HG03432 (cell line): ENCODE results near the gene POLR1G.

Experiments used
- ATAC-seq: cut with Tn5 transposase; IDR thresholded peaks from one replicate; pipeline ENCODE4 v1.9.1; 2021; ENCODE audit warnings: mild to moderate bottlenecking, moderate library complexity; ENCODE audit not compliant: unreplicated experiment

Gene POLR1G

GRCh38 chr19:45406226-45407090 lies at the start of gene POLR1G:
Gene POLR1G (plus strand): TSS chr19:45406644. CDS start chr19:45406697, 53 bp downstream.
- peak; percentile 72 for ATAC-seq

GRCh38 chr19:45356760-45357444 lies 49.5 kb upstream of the POLR1G start:
- no peak for ATAC-seq

- no peak for ATAC-seq
Measured at GRCh38 chr19:45357445-45357783, 49.0 kb upstream of the POLR1G start.

- no peak for ATAC-seq
Measured at GRCh38 chr19:45358213-45358792, 48.1 kb upstream of the POLR1G start.

GRCh38 chr19:45361608-45362007 lies 44.8 kb upstream of the POLR1G start:
- ATAC-seq: no peak

- no peak for ATAC-seq
Measured at GRCh38 chr19:45362291-45362690, 44.2 kb upstream of the POLR1G start.

- ATAC-seq: no peak
Measured at GRCh38 chr19:45363861-45364459, 42.5 kb upstream of the POLR1G start.

GRCh38 chr19:45364696-45365095 lies 41.7 kb upstream of the POLR1G start:
- ATAC-seq: no peak

- ATAC-seq: no peak
Measured at GRCh38 chr19:45368127-45368526, 38.3 kb upstream of the POLR1G start.

GRCh38 chr19:45368737-45369340 lies 37.6 kb upstream of the POLR1G start:
- ATAC-seq: no peak

GRCh38 chr19:45370410-45371204 lies 35.8 kb upstream of the POLR1G start, which contains the start of gene ERCC2:
Gene ERCC2 (minus strand): TSS chr19:45370573. CDS start chr19:45370540, 33 bp downstream.
- ATAC-seq: peak; percentile 97

GRCh38 chr19:45376045-45376724 lies 30.3 kb upstream of the POLR1G start:
- ATAC-seq: no peak

GRCh38 chr19:45380107-45380506 lies 26.3 kb upstream of the POLR1G start:
- no peak for ATAC-seq

- no peak for ATAC-seq
Measured at GRCh38 chr19:45382426-45382825, 24.0 kb upstream of the POLR1G start.

- no peak for ATAC-seq
Measured at GRCh38 chr19:45385392-45386221, 20.8 kb upstream of the POLR1G start.

GRCh38 chr19:45391346-45391745 lies 15.1 kb upstream of the POLR1G start:
- ATAC-seq: no peak

- ATAC-seq: no peak
Measured at GRCh38 chr19:45391871-45392665, 14.4 kb upstream of the POLR1G start.
